Tibial nerve (tissue), 3 donors: ENCODE measurements around the gene STARD3.

Experiments used
- EP300 ChIP-seq, 2 donors: sonication (generic); formaldehyde crosslinking; IDR thresholded peaks; one replicate each; pipeline ENCODE4 v1.6.1; 2017; ENCODE audit warnings: antibody characterized with exemption in 2 of 2, mild to moderate bottlenecking in 1 of 2
- POLR2A ChIP-seq, 2 donors: fragments of 450-650 bp; IDR thresholded peaks; one replicate each; pipeline ENCODE4 v1.6.1; 2017; ENCODE audit warnings: antibody characterized with exemption in 2 of 2, mild to moderate bottlenecking in 2 of 2, moderate library complexity in 2 of 2

- TF ChIP-seq EP300 (IDR thresholded peaks at IDR 0.05) (no peak), POLR2A (IDR thresholded peaks at IDR 0.05) (no peak)
These were observed 43.6 kb upstream of the STARD3 start for GRCh38 chr17:39593371-39593770.
